Measurements from ENCODE around the gene SYDE2. TPM values are rescaled to one million over a fixed set of nuclear protein-coding genes. Genes with fewer than 3 reads are reported as not detected.

The SYDE2 gene
- total RNA-seq, 2 donors from 2014 or later = 15.4 to 21.8 TPM

DNA sequence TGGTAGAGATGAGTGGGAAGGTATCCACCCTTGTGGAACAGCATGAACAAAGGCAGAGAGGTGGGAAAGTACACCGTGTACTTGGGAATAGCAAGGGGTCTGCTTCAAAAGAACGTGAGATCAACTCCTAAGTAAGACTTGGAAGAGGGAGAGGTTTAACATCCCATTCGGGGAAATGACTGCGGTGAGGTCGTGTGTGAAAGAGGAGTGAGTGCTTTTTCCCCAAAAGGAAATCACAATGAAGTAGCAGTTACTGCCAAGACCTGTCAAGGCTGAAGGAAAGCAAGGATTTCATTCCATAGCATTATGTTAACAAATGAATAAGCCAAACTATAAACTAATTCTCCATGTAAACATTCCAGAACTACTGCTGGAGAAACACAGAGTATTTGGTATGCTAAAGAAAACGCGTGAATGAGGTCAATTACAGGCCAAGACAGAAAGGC lies 20.0 kb upstream of the SYDE2 start:
- DNase-seq (ENCODE audit: low spot score) = no peak

DNA sequence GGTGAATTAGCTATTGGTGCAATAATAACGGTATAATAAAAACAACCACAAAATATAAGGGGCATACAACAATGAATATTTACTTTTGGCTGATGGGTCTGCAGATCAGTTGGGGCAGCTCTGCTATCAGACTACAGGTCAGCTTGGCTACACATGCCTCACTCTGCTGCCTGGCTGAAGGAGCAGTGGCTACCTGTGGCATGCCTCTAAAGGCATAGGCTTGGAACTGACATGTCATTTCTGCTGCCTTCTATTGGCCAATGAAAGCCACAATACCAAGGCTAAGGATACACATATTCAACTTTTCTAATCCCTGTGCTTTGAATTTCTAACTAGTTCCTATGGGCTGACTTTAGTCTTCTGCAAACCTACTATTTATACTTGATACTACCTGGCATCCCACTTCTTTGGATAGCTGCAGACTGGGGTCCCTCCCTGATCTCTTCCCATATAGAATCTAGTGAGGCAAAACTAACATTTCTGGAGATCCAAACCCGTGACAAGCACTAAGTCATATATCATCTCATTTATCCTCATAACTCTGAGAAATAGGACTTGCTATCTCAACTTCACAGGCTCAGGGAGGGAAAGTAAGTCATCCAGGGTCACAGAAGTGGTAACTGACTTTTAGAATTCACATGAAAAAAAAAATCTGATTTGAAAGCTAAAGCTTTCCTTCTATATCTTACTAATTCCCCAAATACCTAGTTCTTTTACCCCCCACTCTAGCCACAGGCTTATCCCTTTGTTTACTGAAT lies 19.2 kb upstream of the SYDE2 start:
- TF ChIP-seq, protein P1, sequence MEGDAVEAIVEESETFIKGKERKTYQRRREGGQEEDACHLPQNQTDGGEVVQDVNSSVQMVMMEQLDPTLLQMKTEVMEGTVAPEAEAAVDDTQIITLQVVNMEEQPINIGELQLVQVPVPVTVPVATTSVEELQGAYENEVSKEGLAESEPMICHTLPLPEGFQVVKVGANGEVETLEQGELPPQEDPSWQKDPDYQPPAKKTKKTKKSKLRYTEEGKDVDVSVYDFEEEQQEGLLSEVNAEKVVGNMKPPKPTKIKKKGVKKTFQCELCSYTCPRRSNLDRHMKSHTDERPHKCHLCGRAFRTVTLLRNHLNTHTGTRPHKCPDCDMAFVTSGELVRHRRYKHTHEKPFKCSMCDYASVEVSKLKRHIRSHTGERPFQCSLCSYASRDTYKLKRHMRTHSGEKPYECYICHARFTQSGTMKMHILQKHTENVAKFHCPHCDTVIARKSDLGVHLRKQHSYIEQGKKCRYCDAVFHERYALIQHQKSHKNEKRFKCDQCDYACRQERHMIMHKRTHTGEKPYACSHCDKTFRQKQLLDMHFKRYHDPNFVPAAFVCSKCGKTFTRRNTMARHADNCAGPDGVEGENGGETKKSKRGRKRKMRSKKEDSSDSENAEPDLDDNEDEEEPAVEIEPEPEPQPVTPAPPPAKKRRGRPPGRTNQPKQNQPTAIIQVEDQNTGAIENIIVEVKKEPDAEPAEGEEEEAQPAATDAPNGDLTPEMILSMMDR (IDR thresholded peaks at IDR 0.05) = no peak
- H3K4me3 ChIP-seq = no peak overlapping the region
- no peaks in the 10 kb centered on the region for H3K36me3 ChIP-seq
- no peaks in the 10 kb centered on the region for H3K9me3 ChIP-seq
- DNase-seq (ENCODE audit: low spot score) = no peak
- no peak overlapping the region for H3K27ac ChIP-seq
- H3K4me1 ChIP-seq = peaks cover 0 to 6% of the 10 kb centered on the region in 2 donors
- no peaks in the 10 kb centered on the region for H3K27me3 ChIP-seq

More for the DNA sequence above, 20.0 kb upstream of the SYDE2 start:
- Histone ChIP-seq H3K9me3 (no peaks in the 10 kb centered on the region), H3K4me1 (peaks cover 0 to 13% of the 10 kb centered on the region in 2 donors), H3K36me3 (no peaks in the 10 kb centered on the region), H3K27ac (no peak overlapping the region), H3K27me3 (no peaks in the 10 kb centered on the region), H3K4me3 (no peak overlapping the region)
- TF ChIP-seq, protein P1 (IDR thresholded peaks at IDR 0.05) = no peak

DNA sequence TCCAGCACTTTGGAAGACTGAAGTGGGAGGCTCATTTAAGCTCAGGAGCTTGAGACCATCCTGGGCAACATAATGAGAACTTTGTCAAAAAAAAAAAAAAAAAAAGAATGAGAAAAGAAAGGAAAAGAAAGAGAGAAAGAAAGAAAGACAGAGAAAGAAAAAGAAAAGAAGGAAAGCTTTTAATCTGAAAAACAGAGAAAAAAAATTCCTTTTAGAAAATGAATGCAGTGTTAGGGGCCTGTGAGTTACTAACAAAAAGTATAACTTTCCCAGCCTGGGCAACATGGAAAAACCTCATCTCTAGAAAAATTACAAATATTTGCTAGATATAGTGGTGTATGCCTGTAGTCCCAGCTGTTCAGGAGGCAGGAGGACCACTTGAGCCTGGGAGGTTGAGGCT lies 15.9 kb upstream of the SYDE2 start:
- H3K4me1 ChIP-seq = no peaks in the 10 kb centered on the region
- TF ChIP-seq, protein P1 (IDR thresholded peaks at IDR 0.05) = no peak
- no peak overlapping the region for H3K27ac ChIP-seq
- H3K27me3 ChIP-seq = no peaks in the 10 kb centered on the region
- no peaks in the 10 kb centered on the region for H3K9me3 ChIP-seq
- no peaks in the 10 kb centered on the region for H3K36me3 ChIP-seq
- no peak for DNase-seq (ENCODE audit: low spot score)
- H3K4me3 ChIP-seq = no peak overlapping the region

DNA sequence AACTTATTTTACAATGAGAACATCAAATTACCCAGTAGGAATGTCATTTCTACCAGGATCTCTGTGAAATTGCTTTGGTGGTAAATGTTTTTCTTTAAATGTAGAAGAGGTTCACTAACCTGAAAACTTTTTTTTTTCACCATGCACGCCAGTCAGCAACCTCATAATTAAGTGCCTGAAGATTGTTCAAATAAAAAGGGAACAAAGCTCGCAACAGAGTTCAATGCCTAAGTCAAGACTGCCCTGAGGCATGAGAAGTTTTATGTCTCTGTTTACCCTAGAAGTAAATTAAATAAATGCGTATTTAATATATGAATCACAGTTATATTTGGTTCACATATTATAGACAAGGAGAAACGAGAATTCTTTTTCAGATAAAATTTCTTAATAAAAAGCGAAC lies 13.8 kb upstream of the SYDE2 start:
- Histone ChIP-seq H3K4me3 (no peak overlapping the region), H3K4me1 (no peaks in the 10 kb centered on the region), H3K36me3 (no peaks in the 10 kb centered on the region), H3K27me3 (no peaks in the 10 kb centered on the region), H3K9me3 (no peaks in the 10 kb centered on the region), H3K27ac (no peak overlapping the region)
- no peak for DNase-seq (ENCODE audit: low spot score)
- TF ChIP-seq, protein P1 (IDR thresholded peaks at IDR 0.05) = no peak

DNA sequence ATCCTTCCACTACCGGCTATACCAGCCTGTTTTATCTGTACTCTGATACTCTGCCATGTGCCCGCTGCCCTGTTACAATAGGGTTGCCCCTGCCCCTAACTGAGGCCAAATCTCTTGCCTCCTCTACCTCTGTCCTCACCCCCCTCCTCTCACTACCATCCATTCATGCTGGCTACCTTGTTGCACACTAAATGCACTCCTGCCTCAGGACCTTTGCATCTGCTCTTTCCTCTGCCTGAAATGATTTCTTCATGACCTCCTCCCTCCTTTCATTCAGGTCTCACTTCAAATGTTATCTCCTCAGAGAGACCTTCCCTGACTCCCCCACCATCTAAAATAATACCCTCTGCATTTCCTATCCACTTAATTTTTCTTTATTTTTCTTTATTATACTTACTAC lies 7.7 kb upstream of the SYDE2 start:
- TF ChIP-seq, protein P1 (IDR thresholded peaks at IDR 0.05) = no peak
- H3K27me3 ChIP-seq = no peaks in the 10 kb centered on the region
- no peak for DNase-seq (ENCODE audit: low spot score)

More for the DNA sequence above, 7.7 kb upstream of the SYDE2 start:
- Histone ChIP-seq H3K4me1 (no peaks in the 10 kb centered on the region), H3K36me3 (no peaks in the 10 kb centered on the region), H3K27ac (no peak overlapping the region), H3K9me3 (no peaks in the 10 kb centered on the region), H3K4me3 (no peak overlapping the region)

All from right atrium auricular region (tissue), 2 donors.